Small intestine (tissue), 7 donors: ENCODE data around the gene SGCG. TPM values are rescaled to one million over a fixed set of nuclear protein-coding genes. Genes with fewer than 3 reads are reported as not detected.

Experiments used
- DNase-seq, 2 donors: peaks; one replicate each; pipeline versions ENCODE4 v3.0.0 to v3.0.0-alpha.2; 2013
- FAIRE-seq: peaks from 2 replicates; lab custom pipeline; 2012; peaks lifted over from hg19 to GRCh38; lab: Jason Lieb, UNC
- H3K27ac ChIP-seq, 3 donors: one replicate each; pipeline ENCODE4 v1.5.1; 2013; ENCODE audit warnings: low read length in 2 of 3, mild to moderate bottlenecking in 2 of 3, control low read depth in 1 of 3, inconsistent platforms in 1 of 3, low read depth in 1 of 3, moderate library complexity in 1 of 3
- H3K27me3 ChIP-seq, 3 donors: one replicate each; pipeline ENCODE4 v1.6.1; 2013; ENCODE audit warnings: low read length in 3 of 3, inconsistent platforms in 1 of 3; ENCODE audit not compliant: control insufficient read depth in 3 of 3, insufficient read depth in 3 of 3
- H3K36me3 ChIP-seq, 3 donors: one replicate each; pipeline ENCODE4 v1.6.1; 2013; ENCODE audit warnings: low read length in 3 of 3, inconsistent platforms in 1 of 3, low read depth in 1 of 3, mild to moderate bottlenecking in 1 of 3, moderate library complexity in 1 of 3; ENCODE audit not compliant: control insufficient read depth in 3 of 3, insufficient read depth in 2 of 3
- H3K4me1 ChIP-seq, 3 donors: one replicate each; pipeline ENCODE4 v1.6.1; 2013; ENCODE audit warnings: low read length in 2 of 3, inconsistent platforms in 1 of 3, low read depth in 1 of 3, mild to moderate bottlenecking in 1 of 3, moderate library complexity in 1 of 3; ENCODE audit not compliant: control insufficient read depth in 3 of 3, insufficient read depth in 2 of 3
- H3K4me3 ChIP-seq, 3 donors: one replicate each; pipeline ENCODE4 v1.5.1; 2013; ENCODE audit warnings: low read length in 3 of 3, control low read depth in 1 of 3, inconsistent platforms in 1 of 3, low read depth in 1 of 3, mild to moderate bottlenecking in 1 of 3, moderate library complexity in 1 of 3
- H3K9me3 ChIP-seq, 2 donors: one replicate each; pipeline ENCODE4 v1.6.1; 2013; ENCODE audit warnings: low read depth in 1 of 2, low read length in 1 of 2; ENCODE audit not compliant: control insufficient read depth in 2 of 2, insufficient read depth in 1 of 2
- WGBS, 3 donors: extraction: QIAGEN DNeasy Blood & Tissue Kit; methylation state at CpG; one replicate each; pipeline ENCODE4 v1.1.7; 2013; 5-methylcytosine and 5-hydroxymethylcytosine counted together
- polyA plus RNA-seq, 4 donors: library from polyadenylated mRNA; stranded (reverse) in 3 of 4; unstranded in 1 of 4; fragments of 200-250 nt in 3 of 4; fragments of 120-200 nt in 1 of 4; gene quantifications; one replicate each; pipeline versions ENCODE4 v1.2.1 to v1.2.3, GENCODE V29; 2013
- donor health status: healthy with polysubstance abuse.
- donor health status: control.
- donor health status: control.
- donor health status: Bipolar disorder and iron deficiency.
- donor health status: healthy.

SGCG gene
- polyA plus RNA-seq, 4 donors: 0.35 to 0.43 TPM; not detected in 2

GRCh38 chr13:23367907-23368306 lies 187.1 kb downstream of the SGCG start:
- Histone ChIP-seq H3K27ac (no peak overlapping the region), H3K4me3 (no peak overlapping the region), H3K27me3 (no peaks in the 10 kb centered on the region), H3K4me1 (no peaks in the 10 kb centered on the region), H3K36me3 (peaks cover 0 to 7% (median 5%) of the 10 kb centered on the region in 3 donors), H3K9me3 (no peaks in the 10 kb centered on the region)
- no peak for FAIRE-seq
- WGBS, 3 donors: 98 to 100% (median 99%) methylated on average over 6 of the region's 6 CpGs
- no peak for DNase-seq

- H3K4me3 ChIP-seq: no peak overlapping the region
- H3K27me3 ChIP-seq: no peaks in the 10 kb centered on the region
- peaks cover 0 to 9% (median 2%) of the 10 kb centered on the region in 3 donors for H3K36me3 ChIP-seq
- no peak overlapping the region for H3K27ac ChIP-seq
- FAIRE-seq (no peak), DNase-seq (no peak)
- no peaks in the 10 kb centered on the region for H3K9me3 ChIP-seq
- WGBS, 3 donors: 43 to 64% (median 44%) methylated on average over 5 of the region's 5 CpGs
- H3K4me1 ChIP-seq: no peaks in the 10 kb centered on the region
These were observed 191.6 kb downstream of the SGCG start for GRCh38 chr13:23372264-23372906.
